Activated naive CD4-positive, alpha-beta T cell treated with anti-CD3 and anti-CD28 coated beads, Interleukin-2, amount 10 ng/mL, durations not matched to agents 7 days and 5 days (primary cell): ENCODE measurements around the gene MOB1B.
"Not testable (repeated sequence)": the region's sequence is repeated elsewhere in the genome, so short reads cannot be mapped to it uniquely, and the experiment has no call there.

Experiments used
- CTCF ChIA-PET: fragments of 350-600 bp; sonication (Branson Sonifier 250); formaldehyde crosslinking; loops from one replicate; lab custom pipeline; 2021; ENCODE audit warnings: antibody characterized with exemption; lab: Charles Lee
- DNase-seq: peaks from one replicate; pipeline ENCODE4 v3.0.0-alpha.2; 2020
- H3K27ac Mint-ChIP-seq: one replicate; pipeline ENCODE4 v1.8.0; 2021; ENCODE audit warnings: mild to moderate bottlenecking, moderate library complexity, mixed read lengths
- H3K27me3 Mint-ChIP-seq: one replicate; pipeline ENCODE4 v1.8.0; 2021; ENCODE audit warnings: mild to moderate bottlenecking, mixed read lengths
- H3K36me3 Mint-ChIP-seq: one replicate; pipeline ENCODE4 v1.8.0; 2021; ENCODE audit warnings: mixed read lengths
- H3K4me1 Mint-ChIP-seq: one replicate; pipeline ENCODE4 v1.8.0; 2021; ENCODE audit warnings: mixed read lengths
- H3K4me3 Mint-ChIP-seq: one replicate; pipeline ENCODE4 v1.8.0; 2021; ENCODE audit warnings: mild to moderate bottlenecking, moderate library complexity, mixed read lengths
- H3K9me3 Mint-ChIP-seq: one replicate; pipeline ENCODE4 v1.8.0; 2021; ENCODE audit warnings: mixed read lengths

The MOB1B gene

GRCh38 chr4:71017391-71017790, 115.2 kb downstream of the MOB1B start:
- CTCF ChIA-PET: not testable (repeated sequence)

GRCh38 chr4:71020611-71021010, 118.4 kb downstream of the MOB1B start:
- Mint-ChIP-seq H3K9me3 (peaks cover 5% of the 10 kb centered on the region), H3K4me1 (peaks cover 5% of the 10 kb centered on the region), H3K4me3 (no peak overlapping the region), H3K27ac (no peak overlapping the region), H3K36me3 (peaks cover 42% of the 10 kb centered on the region), H3K27me3 (no peaks in the 10 kb centered on the region)
- CTCF ChIA-PET: no interaction called here
- DNase-seq: no peak

More at GRCh38 chr4:71017391-71017790, 115.2 kb downstream of the MOB1B start:
- not testable (repeated sequence) for H3K9me3 Mint-ChIP-seq, H3K27me3 Mint-ChIP-seq, H3K4me1 Mint-ChIP-seq, DNase-seq, H3K4me3 Mint-ChIP-seq
- Mint-ChIP-seq H3K27ac (peak overlapping the region; percentile 45), H3K36me3 (peaks cover 53% of the 10 kb centered on the region)

- CTCF ChIA-PET: interaction anchor here (0.7 to 1.3 kb wide), 3 partner anchors 16 to 291 kb away, joined by 3 to 4 read pairs (median 3); no protein-coding TSS in a partner anchor
- Mint-ChIP-seq H3K4me3 (no peak overlapping the region), H3K36me3 (peaks cover 51% of the 10 kb centered on the region), H3K9me3 (no peaks in the 10 kb centered on the region), H3K27me3 (no peaks in the 10 kb centered on the region), H3K4me1 (peaks cover 2% of the 10 kb centered on the region), H3K27ac (no peak overlapping the region)
- DNase-seq: no peak
These were observed 123.5 kb downstream of the MOB1B start for GRCh38 chr4:71025654-71026053.

- CTCF ChIA-PET: interaction anchor here (0.7 to 1.3 kb wide), 3 partner anchors 16 to 292 kb away, joined by 3 to 4 read pairs (median 3); no protein-coding TSS in a partner anchor
- no peaks in the 10 kb centered on the region for H3K9me3 Mint-ChIP-seq
- H3K27ac Mint-ChIP-seq: no peak overlapping the region
- H3K4me1 Mint-ChIP-seq: peaks cover 2% of the 10 kb centered on the region
- peaks cover 55% of the 10 kb centered on the region for H3K36me3 Mint-ChIP-seq
- no peak overlapping the region for H3K4me3 Mint-ChIP-seq
- no peaks in the 10 kb centered on the region for H3K27me3 Mint-ChIP-seq
- no peak for DNase-seq
These were observed 123.9 kb downstream of the MOB1B start for GRCh38 chr4:71026086-71026485.

GRCh38 chr4:71027611-71028010, 125.4 kb downstream of the MOB1B start:
- peaks cover 47% of the 10 kb centered on the region for H3K36me3 Mint-ChIP-seq
- H3K27me3 Mint-ChIP-seq: no peaks in the 10 kb centered on the region
- H3K9me3 Mint-ChIP-seq: no peaks in the 10 kb centered on the region
- no peak overlapping the region for H3K27ac Mint-ChIP-seq
- no peak overlapping the region for H3K4me3 Mint-ChIP-seq
- peaks cover 2% of the 10 kb centered on the region for H3K4me1 Mint-ChIP-seq
- DNase-seq: no peak
- CTCF ChIA-PET: interaction anchor here (0.8 kb wide), 1 partner anchor 24 kb away, joined by 3 read pairs; no protein-coding TSS in a partner anchor

GRCh38 chr4:71029504-71029903, 127.3 kb downstream of the MOB1B start:
- H3K27me3 Mint-ChIP-seq: no peaks in the 10 kb centered on the region
- peaks cover 32% of the 10 kb centered on the region for H3K36me3 Mint-ChIP-seq
- H3K27ac Mint-ChIP-seq: peak overlapping the region; percentile 14
- CTCF ChIA-PET: no interaction called here
- DNase-seq: no peak
- no peak overlapping the region for H3K4me3 Mint-ChIP-seq
- H3K4me1 Mint-ChIP-seq: no peaks in the 10 kb centered on the region
- no peaks in the 10 kb centered on the region for H3K9me3 Mint-ChIP-seq

- H3K4me3 Mint-ChIP-seq, CTCF ChIA-PET, H3K27me3 Mint-ChIP-seq, H3K4me1 Mint-ChIP-seq, DNase-seq, H3K9me3 Mint-ChIP-seq: not testable (repeated sequence)
- Mint-ChIP-seq H3K27ac (peak overlapping the region; percentile 54), H3K36me3 (peaks cover 19% of the 10 kb centered on the region)
These were observed 129.9 kb downstream of the MOB1B start for GRCh38 chr4:71032106-71032505.
